ENCODE measurements around the gene GPAM. TPM values are rescaled to one million over a fixed set of nuclear protein-coding genes. Genes with fewer than 3 reads are reported as not detected.

Gene GPAM
- total and polyA plus RNA-seq, 2 of the 8 experiments (the other 6 are each of a cell fraction or from before 2014, with no cell fraction given): 5.5 to 15.5 TPM

DNA sequence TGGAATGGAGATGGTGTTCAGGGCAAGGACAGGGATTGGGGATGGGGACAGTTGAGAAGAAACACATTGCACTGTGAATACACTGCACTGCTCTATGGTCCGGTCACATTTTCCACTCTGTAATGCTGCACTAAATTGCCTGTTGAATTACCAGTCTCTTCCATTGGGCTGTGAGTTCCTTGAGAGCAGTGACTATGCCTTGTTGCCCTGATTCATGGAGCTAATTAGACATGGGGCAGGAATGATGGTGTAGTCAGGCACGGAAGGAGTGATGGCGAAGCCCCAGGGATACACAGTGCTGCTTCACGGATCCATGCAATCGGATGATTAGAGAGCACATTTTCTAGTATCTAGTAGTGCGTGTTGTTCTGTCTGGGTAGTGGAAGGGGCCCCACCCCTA is 25.4 kb upstream of the GPAM start (continued):
- TF ChIP-seq BCL11A (IDR thresholded peaks at IDR 0.05; ENCODE audit: low read depth in 2 of 2, low read length in 2 of 2) (no peak), SAP30 (IDR thresholded peaks at IDR 0.05; ENCODE audit: insufficient read depth, insufficient replicate concordance, low read length) (no peak), RBBP5 (IDR thresholded peaks at IDR 0.05; ENCODE audit: borderline replicate concordance, low read depth, low read length) (no peak)
- TF ChIP-seq, protein P1, sequence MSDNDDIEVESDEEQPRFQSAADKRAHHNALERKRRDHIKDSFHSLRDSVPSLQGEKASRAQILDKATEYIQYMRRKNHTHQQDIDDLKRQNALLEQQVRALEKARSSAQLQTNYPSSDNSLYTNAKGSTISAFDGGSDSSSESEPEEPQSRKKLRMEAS (IDR thresholded peaks at IDR 0.05): no peak

All from H1 (cell line).